HEK293 (cell line): ENCODE data around the gene SYCP2.

ENCODE experiments used
- GFI1B ChIP-seq: fragments of 450-650 bp; formaldehyde crosslinking; IDR thresholded peaks from 2 replicates; pipeline ENCODE4 v1.5.1; 2016; ENCODE audit warnings: missing biosample characterization, missing genetic modification characterization
- HOXA7 ChIP-seq: sonication (generic); formaldehyde crosslinking; IDR thresholded peaks from 2 replicates; pipeline ENCODE4 v1.8.1; 2022; ENCODE audit warnings: missing genetic modification reagents, borderline replicate concordance
- ZNF140 ChIP-seq: fragments of 450-650 bp; formaldehyde crosslinking; IDR thresholded peaks from 2 replicates; pipeline ENCODE4 v1.5.1; 2016; ENCODE audit warnings: missing biosample characterization, missing genetic modification characterization
- ZNF324 ChIP-seq: fragments of 450-650 bp; formaldehyde crosslinking; IDR thresholded peaks from 2 replicates; pipeline ENCODE4 v1.5.1; 2016; ENCODE audit warnings: missing biosample characterization, missing genetic modification characterization
- ZNF776 ChIP-seq: fragments of 450-650 bp; formaldehyde crosslinking; IDR thresholded peaks from 2 replicates; pipeline ENCODE4 v1.5.0; 2017; ENCODE audit warnings: missing biosample characterization, missing genetic modification characterization, borderline replicate concordance
- TF ChIP-seq, protein P1 (sequence below): fragments of 450-650 bp; formaldehyde crosslinking; IDR thresholded peaks from 2 replicates; pipeline ENCODE4 v1.5.1; 2016; ENCODE audit warnings: missing biosample characterization, missing genetic modification characterization
- TF ChIP-seq, protein P2 (sequence below): fragments of 450-650 bp; formaldehyde crosslinking; IDR thresholded peaks from 2 replicates; pipeline ENCODE4 v1.5.1; 2016; ENCODE audit warnings: missing biosample characterization, missing genetic modification characterization
- TF ChIP-seq, protein P3 (sequence below): fragments of 450-650 bp; formaldehyde crosslinking; IDR thresholded peaks from 2 replicates; pipeline ENCODE4 v1.5.1; 2016; ENCODE audit warnings: missing biosample characterization, missing genetic modification characterization

DNA sequence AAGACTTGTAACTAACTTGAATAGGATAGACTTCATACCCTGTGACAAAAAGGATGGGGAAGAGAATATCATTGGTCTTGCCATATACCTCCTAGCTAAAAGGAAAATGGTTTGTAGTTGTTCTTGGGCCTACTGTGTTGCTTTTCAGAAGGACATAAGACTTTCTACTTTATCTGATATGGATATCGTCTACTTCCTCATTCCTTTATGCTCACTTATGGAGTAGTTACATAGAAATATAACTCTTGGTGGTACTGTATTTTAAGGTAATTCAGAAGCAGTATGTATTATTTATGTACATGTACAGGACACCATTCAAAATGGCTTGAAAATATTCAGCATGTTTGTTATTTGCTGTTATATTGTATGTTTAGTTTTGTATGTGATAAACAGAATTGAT, 14.8 kb upstream of the SYCP2 start:
- TF ChIP-seq HOXA7 (CRISPR knock-in tag) (no peak), ZNF324 (tag by site-specific recombination) (no peak), ZNF776 (tag by site-specific recombination) (no peak), ZNF140 (tag by site-specific recombination) (no peak), GFI1B (tag by site-specific recombination) (no peak)
- TF ChIP-seq, protein P1, sequence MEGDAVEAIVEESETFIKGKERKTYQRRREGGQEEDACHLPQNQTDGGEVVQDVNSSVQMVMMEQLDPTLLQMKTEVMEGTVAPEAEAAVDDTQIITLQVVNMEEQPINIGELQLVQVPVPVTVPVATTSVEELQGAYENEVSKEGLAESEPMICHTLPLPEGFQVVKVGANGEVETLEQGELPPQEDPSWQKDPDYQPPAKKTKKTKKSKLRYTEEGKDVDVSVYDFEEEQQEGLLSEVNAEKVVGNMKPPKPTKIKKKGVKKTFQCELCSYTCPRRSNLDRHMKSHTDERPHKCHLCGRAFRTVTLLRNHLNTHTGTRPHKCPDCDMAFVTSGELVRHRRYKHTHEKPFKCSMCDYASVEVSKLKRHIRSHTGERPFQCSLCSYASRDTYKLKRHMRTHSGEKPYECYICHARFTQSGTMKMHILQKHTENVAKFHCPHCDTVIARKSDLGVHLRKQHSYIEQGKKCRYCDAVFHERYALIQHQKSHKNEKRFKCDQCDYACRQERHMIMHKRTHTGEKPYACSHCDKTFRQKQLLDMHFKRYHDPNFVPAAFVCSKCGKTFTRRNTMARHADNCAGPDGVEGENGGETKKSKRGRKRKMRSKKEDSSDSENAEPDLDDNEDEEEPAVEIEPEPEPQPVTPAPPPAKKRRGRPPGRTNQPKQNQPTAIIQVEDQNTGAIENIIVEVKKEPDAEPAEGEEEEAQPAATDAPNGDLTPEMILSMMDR (tag by site-specific recombination) = no peak
- TF ChIP-seq, protein P2, sequence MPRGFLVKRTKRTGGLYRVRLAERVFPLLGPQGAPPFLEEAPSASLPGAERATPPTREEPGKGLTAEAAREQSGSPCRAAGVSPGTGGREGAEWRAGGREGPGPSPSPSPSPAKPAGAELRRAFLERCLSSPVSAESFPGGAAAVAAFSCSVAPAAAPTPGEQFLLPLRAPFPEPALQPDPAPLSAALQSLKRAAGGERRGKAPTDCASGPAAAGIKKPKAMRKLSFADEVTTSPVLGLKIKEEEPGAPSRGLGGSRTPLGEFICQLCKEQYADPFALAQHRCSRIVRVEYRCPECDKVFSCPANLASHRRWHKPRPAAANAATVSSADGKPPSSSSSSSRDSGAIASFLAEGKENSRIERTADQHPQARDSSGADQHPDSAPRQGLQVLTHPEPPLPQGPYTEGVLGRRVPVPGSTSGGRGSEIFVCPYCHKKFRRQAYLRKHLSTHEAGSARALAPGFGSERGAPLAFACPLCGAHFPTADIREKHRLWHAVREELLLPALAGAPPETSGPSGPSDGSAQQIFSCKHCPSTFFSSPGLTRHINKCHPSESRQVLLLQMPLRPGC (tag by site-specific recombination) = no peak
- TF ChIP-seq, protein P3, sequence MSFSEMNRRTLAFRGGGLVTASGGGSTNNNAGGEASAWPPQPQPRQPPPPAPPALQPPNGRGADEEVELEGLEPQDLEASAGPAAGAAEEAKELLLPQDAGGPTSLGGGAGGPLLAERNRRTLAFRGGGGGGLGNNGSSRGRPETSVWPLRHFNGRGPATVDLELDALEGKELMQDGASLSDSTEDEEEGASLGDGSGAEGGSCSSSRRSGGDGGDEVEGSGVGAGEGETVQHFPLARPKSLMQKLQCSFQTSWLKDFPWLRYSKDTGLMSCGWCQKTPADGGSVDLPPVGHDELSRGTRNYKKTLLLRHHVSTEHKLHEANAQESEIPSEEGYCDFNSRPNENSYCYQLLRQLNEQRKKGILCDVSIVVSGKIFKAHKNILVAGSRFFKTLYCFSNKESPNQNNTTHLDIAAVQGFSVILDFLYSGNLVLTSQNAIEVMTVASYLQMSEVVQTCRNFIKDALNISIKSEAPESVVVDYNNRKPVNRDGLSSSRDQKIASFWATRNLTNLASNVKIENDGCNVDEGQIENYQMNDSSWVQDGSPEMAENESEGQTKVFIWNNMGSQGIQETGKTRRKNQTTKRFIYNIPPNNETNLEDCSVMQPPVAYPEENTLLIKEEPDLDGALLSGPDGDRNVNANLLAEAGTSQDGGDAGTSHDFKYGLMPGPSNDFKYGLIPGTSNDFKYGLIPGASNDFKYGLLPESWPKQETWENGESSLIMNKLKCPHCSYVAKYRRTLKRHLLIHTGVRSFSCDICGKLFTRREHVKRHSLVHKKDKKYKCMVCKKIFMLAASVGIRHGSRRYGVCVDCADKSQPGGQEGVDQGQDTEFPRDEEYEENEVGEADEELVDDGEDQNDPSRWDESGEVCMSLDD = no peak
